Parietal lobe (tissue), 1 donor: ENCODE results near the gene NFRKB. TPM values are rescaled to one million over a fixed set of nuclear protein-coding genes. Genes with fewer than 3 reads are reported as not detected.

Experiments used
- total RNA-seq: library from RNA; depleted of rRNA; stranded (reverse); fragments of >200 nt; gene quantifications from one replicate; pipeline ENCODE4 v1.2.3, GENCODE V29; 2014

Gene NFRKB
- 44.1 TPM for total RNA-seq

GRCh38 chr11:129895126-129896041 is at the start of gene NFRKB:
NFRKB (minus strand) TSS chr11:129895578; CDS start chr11:129892849, 2,729 bp downstream.

Other genes starting within 250 kb of the NFRKB start
- gene TMEM45B, start 79.7 kb downstream of the NFRKB start, total RNA-seq, result 0.94 TPM
- gene PRDM10, start 107.3 kb upstream of the NFRKB start, total RNA-seq, result 19.1 TPM
- 209 TPM for gene APLP2, start 174.3 kb upstream of the NFRKB start, total RNA-seq